GM13976 (cell line): Measurements from ENCODE around the gene LECT2.

Experiments used
- DNase-seq: peaks from one replicate; pipeline ENCODE4 v3.0.0; 2012; ENCODE audit warnings: low spot score
- CTCF ChIP-seq: IDR thresholded peaks from 2 replicates; pipeline ENCODE4 v1.5.1; 2012; ENCODE audit warnings: borderline replicate concordance, mild to moderate bottlenecking; ENCODE audit not compliant: insufficient read depth; ENCODE audit errors: extremely low read depth, missing control alignments, control extremely low read depth
- in situ Hi-C: fragments of 300-500 bp; cut with MboI; formaldehyde crosslinking; loops from one replicate; pipeline ENCODE4 v1.12.0; 2022; ENCODE audit warnings: low sequenced_read_pairs, mixed read lengths, inconsistent platforms; ENCODE audit not compliant: unreplicated experiment

LECT2 gene

GRCh38 chr5:135974021-135974600, 19.3 kb upstream of the LECT2 start:
- in situ Hi-C loops: no loop called here
- no peak for TF ChIP-seq CTCF
- DNase-seq: no peak

GRCh38 chr5:135973323-135974020, 18.7 kb upstream of the LECT2 start:
- no peak for DNase-seq
- in situ Hi-C loops: no loop called here
- no peak for TF ChIP-seq CTCF

- in situ Hi-C loops: no loop called here
- TF ChIP-seq CTCF: no peak
- DNase-seq: no peak
Measured at GRCh38 chr5:135971701-135972100, 16.9 kb upstream of the LECT2 start.

- no peak for DNase-seq
- in situ Hi-C loops: no loop called here
- TF ChIP-seq CTCF: no peak
Measured at GRCh38 chr5:135966790-135967189, 12.0 kb upstream of the LECT2 start.

- no peak for TF ChIP-seq CTCF
- DNase-seq: no peak
- in situ Hi-C loops: no loop called here
Measured at GRCh38 chr5:135966165-135966564, 11.4 kb upstream of the LECT2 start.

- in situ Hi-C loops: no loop called here
- no peak for DNase-seq
- TF ChIP-seq CTCF: no peak
Measured at GRCh38 chr5:135965504-135965903, 10.7 kb upstream of the LECT2 start.
